ENCODE results near the gene TENT5C.
A peak's percentile ranks its signal among the peaks of the same experiment; 100 is the strongest.

Gene TENT5C

DNA sequence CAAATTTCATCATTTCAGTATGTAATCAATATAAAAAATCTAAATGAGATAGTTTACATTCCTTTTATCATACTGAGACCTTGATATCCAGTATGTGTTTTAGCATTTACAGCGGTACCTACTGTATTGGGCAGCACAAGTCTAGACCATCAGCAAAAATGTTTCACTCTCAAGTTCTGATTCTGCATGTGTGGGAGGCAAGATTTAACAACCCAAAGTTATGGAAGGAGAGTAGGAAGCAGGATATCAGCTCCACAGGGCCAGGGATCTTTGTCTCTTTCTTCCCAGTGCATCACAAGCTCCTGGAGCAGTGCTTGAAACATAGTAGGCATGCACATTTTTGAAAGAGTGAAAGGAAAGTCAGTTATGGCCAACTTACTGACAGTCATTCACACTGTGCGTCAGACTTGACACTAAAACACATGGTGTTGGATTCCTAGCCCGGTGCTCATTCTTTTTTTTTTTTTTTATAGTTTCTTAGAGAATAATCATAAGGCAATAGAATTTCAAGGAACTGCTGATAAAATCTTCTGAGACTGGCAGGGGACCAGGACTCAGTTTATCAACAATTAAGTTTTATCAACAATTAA, 6.1 kb downstream of the TENT5C start:
- Mint-ChIP-seq H3K4me3 (peak overlapping the region; percentile 97), H3K9me3 (no peaks in the 10 kb centered on the region), H3K36me3 (peaks cover 99% of the 10 kb centered on the region), H3K4me1 (peaks cover 100% of the 10 kb centered on the region), H3K27ac (no peak overlapping the region)
- DNase-seq (ENCODE audit: low spot score in 2 of 2): no peak
- no peak for ATAC-seq

DNA sequence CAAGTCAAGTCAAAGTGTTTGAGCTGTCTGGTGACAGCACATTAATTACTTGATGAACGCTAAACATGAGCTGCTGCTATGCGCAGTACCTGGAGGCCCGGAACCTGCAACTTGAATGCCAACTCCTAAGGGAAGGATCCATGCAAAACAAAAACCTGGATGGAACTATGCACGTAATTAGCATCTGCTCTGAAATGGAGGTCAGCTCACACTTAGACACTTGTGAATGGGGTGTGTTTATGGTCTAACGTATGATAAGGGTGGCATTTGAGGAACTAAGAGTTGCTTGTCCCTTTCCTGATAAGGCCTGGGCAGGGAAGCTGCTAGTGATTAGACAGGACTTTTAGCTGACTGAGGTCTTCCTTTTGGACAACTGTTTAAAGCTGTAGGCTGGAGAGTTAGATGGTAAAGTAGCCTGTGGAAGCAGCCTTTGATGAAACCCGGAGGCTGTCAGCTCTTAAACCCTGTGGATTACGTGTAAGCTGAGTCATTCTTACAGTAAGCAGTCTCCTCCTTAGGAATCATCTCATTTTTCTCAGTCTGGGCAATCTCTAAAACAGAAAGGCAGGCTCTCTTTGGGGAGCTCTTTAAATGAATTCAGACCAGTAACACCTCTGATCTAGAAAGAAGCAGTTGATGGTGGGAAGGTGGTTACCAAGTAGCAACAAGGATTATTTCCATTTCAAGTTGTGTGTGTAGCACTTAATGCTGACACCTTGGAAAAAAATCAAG, 6.8 kb downstream of the TENT5C start:
- peak; percentile 88 for ATAC-seq
- Mint-ChIP-seq H3K27ac (peak overlapping the region; percentile 41), H3K36me3 (peaks cover 97% of the 10 kb centered on the region), H3K9me3 (no peaks in the 10 kb centered on the region), H3K4me3 (peak overlapping the region; percentile 97), H3K4me1 (peaks cover 98% of the 10 kb centered on the region)
- DNase-seq (ENCODE audit: low spot score in 2 of 2): no peak

DNA sequence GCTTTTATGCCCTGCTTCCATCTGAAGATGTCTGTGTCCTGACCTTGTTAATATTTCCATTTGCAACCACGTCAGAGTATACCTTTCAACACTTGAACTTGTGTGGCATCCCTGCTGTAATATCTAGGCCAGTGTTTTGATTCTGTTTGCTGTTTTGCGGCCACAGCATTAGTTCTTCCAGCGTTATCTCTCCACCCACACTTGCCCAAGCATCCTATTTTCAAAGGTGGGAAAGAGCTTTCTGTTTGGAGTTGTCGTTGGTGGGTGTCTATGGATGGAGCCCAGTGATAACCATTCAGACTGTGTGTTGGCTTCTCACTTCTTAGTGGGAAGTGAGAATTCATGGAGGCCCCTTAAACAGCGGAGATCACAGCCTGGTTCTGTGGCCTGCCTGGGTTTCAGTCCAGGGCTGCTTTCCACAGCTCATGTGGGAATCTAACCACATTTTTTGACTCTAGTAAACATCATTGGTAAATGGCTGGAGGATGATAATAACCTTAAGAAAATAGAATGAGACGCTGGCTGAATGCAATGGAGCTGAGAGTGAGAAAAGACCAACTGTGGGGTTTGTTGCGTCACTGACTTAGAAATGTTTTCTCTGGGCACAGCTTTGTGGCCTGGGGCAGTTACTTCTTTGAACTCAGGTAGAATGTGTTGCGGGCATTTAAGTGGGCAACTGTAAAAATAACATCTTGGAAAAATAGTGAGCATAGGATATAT, 7.6 kb downstream of the TENT5C start:
- Mint-ChIP-seq H3K4me1 (peaks cover 97% of the 10 kb centered on the region), H3K4me3 (peak overlapping the region; percentile 97), H3K36me3 (peaks cover 97% of the 10 kb centered on the region), H3K9me3 (no peaks in the 10 kb centered on the region), H3K27ac (peak overlapping the region; percentile 41)
- ATAC-seq (no peak), DNase-seq (ENCODE audit: low spot score in 2 of 2) (no peak)

- Mint-ChIP-seq H3K4me3 (peak overlapping the region; percentile 97), H3K36me3 (peaks cover 94% of the 10 kb centered on the region), H3K9me3 (no peaks in the 10 kb centered on the region), H3K27ac (peak overlapping the region; percentile 41), H3K4me1 (peaks cover 97% of the 10 kb centered on the region)
- DNase-seq (ENCODE audit: low spot score in 2 of 2) (no peak), ATAC-seq (no peak)
These were observed 8.3 kb downstream of the TENT5C start for GRCh38 chr1:117613969-117614729.

DNA sequence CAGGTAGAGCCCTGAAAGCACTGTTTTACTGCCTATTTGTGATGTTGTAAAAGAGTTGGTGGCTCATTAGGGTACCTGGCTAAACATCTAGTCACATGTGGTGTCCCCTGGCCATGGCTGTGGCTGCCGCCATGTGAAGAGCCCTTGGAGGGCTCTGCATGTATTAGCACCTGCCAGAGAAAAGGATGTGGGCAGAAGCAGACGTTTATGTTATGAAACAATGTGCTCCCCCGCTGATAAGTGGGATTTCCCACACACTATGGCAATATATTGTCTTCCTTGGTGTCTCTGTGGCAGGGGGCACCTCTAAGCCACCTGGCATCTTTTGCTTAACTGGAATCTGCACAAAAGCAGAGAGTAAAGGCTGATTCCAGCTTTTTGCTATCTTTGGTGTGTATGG, 9.6 kb downstream of the TENT5C start:
- peak in 1 of 2 donors; percentile 73 for DNase-seq (ENCODE audit: low spot score in 2 of 2)
- Mint-ChIP-seq H3K9me3 (no peaks in the 10 kb centered on the region), H3K4me1 (peaks cover 97% of the 10 kb centered on the region), H3K27ac (peak overlapping the region; percentile 41), H3K36me3 (peaks cover 94% of the 10 kb centered on the region), H3K4me3 (peak overlapping the region; percentile 97)
- ATAC-seq: peak; percentile 71

- peaks cover 95% of the 10 kb centered on the region for H3K4me1 Mint-ChIP-seq
- peaks cover 94% of the 10 kb centered on the region for H3K36me3 Mint-ChIP-seq
- H3K27ac Mint-ChIP-seq: no peak overlapping the region
- H3K4me3 Mint-ChIP-seq: peak overlapping the region; percentile 97
- H3K9me3 Mint-ChIP-seq: no peaks in the 10 kb centered on the region
- ATAC-seq: no peak
- no peak for DNase-seq (ENCODE audit: low spot score in 2 of 2)
These were observed 10.5 kb downstream of the TENT5C start for GRCh38 chr1:117616356-117616755.

DNA sequence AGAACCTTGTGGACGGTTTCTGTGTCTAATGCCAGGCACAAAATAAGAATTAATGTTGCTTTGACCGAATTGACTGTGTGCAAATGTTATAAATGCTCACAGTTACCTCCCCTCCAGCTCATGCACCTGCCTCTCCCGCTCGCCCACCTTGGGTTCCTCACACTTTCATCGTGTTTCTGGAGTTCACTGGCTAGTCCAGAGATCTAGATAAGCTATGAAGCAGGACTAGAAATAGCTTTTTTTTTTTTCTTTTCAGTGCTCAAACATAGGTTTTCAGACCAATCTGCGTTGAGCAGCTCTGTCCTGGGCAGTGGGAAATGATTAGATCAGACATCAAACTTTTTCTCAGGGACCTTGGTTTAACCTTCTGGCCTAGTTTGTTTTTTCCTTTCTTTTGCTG, 11.1 kb downstream of the TENT5C start:
- peaks cover 94% of the 10 kb centered on the region for H3K36me3 Mint-ChIP-seq
- DNase-seq (ENCODE audit: low spot score in 2 of 2) (no peak), ATAC-seq (no peak)
- peaks cover 95% of the 10 kb centered on the region for H3K4me1 Mint-ChIP-seq
- H3K27ac Mint-ChIP-seq: peak overlapping the region; percentile 27
- no peak overlapping the region for H3K4me3 Mint-ChIP-seq
- H3K9me3 Mint-ChIP-seq: no peaks in the 10 kb centered on the region

DNA sequence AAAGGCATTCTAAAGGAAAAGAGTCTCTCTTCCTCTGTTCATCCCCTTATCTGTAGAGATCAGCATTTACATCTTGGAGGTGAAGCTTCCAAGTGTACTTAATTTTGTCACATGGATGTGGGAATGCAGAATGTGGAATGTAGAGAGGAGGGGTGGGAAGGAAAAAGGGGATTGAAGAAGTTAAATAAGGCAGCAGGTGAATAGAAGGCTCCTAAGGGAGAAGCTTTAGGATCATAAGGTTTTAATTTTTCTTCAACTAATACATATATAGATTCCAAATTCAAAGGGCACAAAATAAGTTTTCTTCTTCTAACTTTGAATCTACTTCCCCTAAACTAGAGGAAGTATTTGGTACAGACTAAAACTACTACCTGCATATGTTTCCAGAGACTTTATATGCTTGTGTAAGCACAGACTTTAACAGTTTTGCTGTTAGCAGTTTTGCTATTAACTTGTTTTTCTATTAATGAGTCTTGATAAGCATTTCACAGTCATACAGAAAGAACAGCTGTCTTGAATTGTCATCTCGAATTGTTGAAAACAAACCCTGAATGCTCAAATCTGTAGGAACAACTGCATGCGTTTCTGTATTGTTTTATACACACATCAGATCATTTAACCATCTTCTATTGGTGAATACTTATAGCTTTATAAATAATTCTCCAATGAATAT, 12.7 kb downstream of the TENT5C start:
- peaks cover 94% of the 10 kb centered on the region for H3K36me3 Mint-ChIP-seq
- peak overlapping the region; percentile 30 for H3K4me3 Mint-ChIP-seq
- DNase-seq (ENCODE audit: low spot score in 2 of 2) (no peak), ATAC-seq (peak; percentile 77)
- no peaks in the 10 kb centered on the region for H3K9me3 Mint-ChIP-seq
- peaks cover 95% of the 10 kb centered on the region for H3K4me1 Mint-ChIP-seq
- H3K27ac Mint-ChIP-seq: peak overlapping the region; percentile 58

DNA sequence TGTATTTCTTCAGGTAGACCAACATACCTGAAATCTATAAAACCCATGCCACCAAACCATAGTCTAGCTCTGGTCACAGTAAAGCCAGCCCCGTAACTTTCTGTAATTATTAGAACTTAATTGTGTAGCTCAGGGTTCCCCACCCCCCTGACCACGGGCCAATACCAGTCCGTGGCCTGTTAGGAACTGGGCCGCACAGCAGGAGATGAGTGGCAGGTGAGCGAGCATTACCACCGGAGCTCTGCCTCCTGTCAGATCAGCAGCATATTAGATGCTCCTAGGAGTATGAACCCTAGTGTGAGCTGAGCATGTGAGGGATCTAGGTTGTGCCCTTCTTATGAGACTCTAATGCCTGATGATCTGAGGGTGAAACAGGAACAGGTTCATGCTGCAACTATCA, 14.6 kb downstream of the TENT5C start:
- peaks cover 94% of the 10 kb centered on the region for H3K36me3 Mint-ChIP-seq
- DNase-seq (ENCODE audit: low spot score in 2 of 2) (no peak), ATAC-seq (no peak)
- H3K4me3 Mint-ChIP-seq: no peak overlapping the region
- H3K27ac Mint-ChIP-seq: peak overlapping the region; percentile 58
- no peaks in the 10 kb centered on the region for H3K9me3 Mint-ChIP-seq
- H3K4me1 Mint-ChIP-seq: peaks cover 93% of the 10 kb centered on the region

DNA sequence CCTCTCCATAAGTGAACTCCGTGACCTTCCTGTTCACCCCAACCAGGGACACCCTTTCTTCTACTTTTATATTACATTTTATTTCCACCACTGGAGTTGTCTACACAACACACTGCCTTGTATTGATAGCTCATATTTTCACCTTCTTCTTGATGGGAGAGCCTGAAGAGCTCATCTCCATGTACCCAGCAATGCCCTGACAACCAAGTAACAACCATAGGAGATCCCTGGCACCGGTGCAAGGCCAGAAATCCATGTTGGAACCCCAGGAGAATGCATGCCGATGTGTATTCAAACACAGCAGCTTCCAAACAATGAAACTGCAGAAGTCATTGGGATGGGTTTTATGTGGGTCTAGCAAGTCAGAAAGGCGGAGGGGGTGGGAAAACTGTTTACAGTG, 15.5 kb downstream of the TENT5C start:
- Mint-ChIP-seq H3K36me3 (peaks cover 94% of the 10 kb centered on the region), H3K9me3 (no peaks in the 10 kb centered on the region), H3K27ac (no peak overlapping the region), H3K4me1 (peaks cover 86% of the 10 kb centered on the region), H3K4me3 (no peak overlapping the region)
- ATAC-seq (no peak), DNase-seq (ENCODE audit: low spot score in 2 of 2) (no peak)

DNA sequence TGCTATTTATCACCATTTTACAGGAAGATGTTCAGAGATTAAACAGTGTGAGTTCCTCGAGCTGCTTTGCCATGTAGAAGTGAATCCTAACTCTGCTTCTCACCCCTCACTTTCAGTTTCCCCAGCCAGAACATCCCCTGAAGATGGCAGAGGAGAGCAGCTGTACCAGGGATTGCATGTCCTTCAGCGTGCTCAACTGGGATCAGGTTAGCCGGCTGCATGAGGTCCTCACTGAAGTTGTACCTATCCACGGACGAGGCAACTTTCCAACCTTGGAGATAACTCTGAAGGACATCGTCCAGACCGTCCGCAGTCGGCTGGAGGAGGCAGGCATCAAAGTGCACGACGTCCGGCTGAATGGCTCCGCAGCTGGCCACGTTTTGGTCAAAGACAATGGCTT, 16.9 kb downstream of the TENT5C start:
- H3K27ac Mint-ChIP-seq: peak overlapping the region; percentile 48
- H3K36me3 Mint-ChIP-seq: peaks cover 97% of the 10 kb centered on the region
- DNase-seq (ENCODE audit: low spot score in 2 of 2): no peak
- no peak for ATAC-seq
- no peaks in the 10 kb centered on the region for H3K9me3 Mint-ChIP-seq
- H3K4me1 Mint-ChIP-seq: peaks cover 89% of the 10 kb centered on the region
- H3K4me3 Mint-ChIP-seq: peak overlapping the region; percentile 30

DNA sequence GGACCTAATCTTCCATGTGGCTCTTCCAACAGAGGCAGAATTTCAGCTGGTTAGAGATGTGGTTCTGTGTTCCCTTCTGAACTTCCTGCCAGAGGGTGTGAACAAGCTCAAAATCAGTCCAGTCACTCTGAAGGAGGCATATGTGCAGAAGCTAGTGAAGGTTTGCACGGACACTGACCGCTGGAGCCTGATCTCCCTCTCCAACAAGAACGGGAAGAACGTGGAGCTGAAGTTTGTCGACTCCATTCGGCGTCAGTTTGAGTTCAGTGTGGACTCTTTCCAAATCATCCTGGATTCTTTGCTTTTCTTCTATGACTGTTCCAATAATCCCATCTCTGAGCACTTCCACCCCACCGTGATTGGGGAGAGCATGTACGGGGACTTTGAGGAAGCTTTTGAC, 17.3 kb downstream of the TENT5C start:
- H3K36me3 Mint-ChIP-seq: peaks cover 95% of the 10 kb centered on the region
- DNase-seq (ENCODE audit: low spot score in 2 of 2) (no peak), ATAC-seq (no peak)
- peaks cover 86% of the 10 kb centered on the region for H3K4me1 Mint-ChIP-seq
- no peaks in the 10 kb centered on the region for H3K9me3 Mint-ChIP-seq
- no peak overlapping the region for H3K4me3 Mint-ChIP-seq
- no peak overlapping the region for H3K27ac Mint-ChIP-seq

- Mint-ChIP-seq H3K4me3 (no peak overlapping the region), H3K9me3 (no peaks in the 10 kb centered on the region), H3K27ac (no peak overlapping the region), H3K36me3 (peaks cover 97% of the 10 kb centered on the region), H3K4me1 (peaks cover 82% of the 10 kb centered on the region)
- DNase-seq (ENCODE audit: low spot score in 2 of 2): no peak
- ATAC-seq: no peak
These were observed 17.9 kb downstream of the TENT5C start for GRCh38 chr1:117623698-117624097.

DNA sequence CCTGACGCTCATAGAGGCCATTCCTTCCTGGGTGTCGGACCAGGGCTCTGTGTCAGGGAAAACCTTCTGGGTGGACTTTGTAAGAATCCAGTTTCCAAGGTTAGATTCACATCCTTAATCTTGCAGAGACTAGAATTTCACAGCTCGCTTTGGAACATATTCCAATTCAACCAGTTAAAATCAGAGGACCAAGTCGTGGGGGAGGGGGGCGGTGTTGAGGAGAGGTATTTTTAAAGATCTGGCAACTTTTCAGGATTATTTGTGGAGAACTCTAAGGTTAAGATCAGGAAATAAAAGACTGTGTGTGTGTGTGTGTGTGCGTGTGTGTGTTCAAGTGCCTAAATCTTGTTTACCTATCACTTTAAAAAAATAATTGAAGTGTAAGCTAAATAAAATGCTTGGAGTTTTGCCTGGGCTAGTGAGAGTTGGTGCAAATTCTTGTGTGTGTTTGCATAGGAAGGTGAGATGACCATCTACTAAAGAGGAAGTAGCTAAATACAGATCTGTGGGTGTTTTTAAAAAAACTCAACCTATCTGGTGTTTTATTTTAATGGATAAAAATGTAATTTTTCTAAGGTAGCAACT, 21.8 kb downstream of the TENT5C start:
- no peak overlapping the region for H3K4me3 Mint-ChIP-seq
- H3K9me3 Mint-ChIP-seq: no peaks in the 10 kb centered on the region
- H3K27ac Mint-ChIP-seq: no peak overlapping the region
- DNase-seq (ENCODE audit: low spot score in 2 of 2) (no peak), ATAC-seq (no peak)
- H3K4me1 Mint-ChIP-seq: peaks cover 79% of the 10 kb centered on the region
- peaks cover 67% of the 10 kb centered on the region for H3K36me3 Mint-ChIP-seq
